ENCODE data around the gene FAM107A. TPM values are rescaled to one million over a fixed set of nuclear protein-coding genes. Genes with fewer than 3 reads are reported as not detected.

The FAM107A gene
- total and polyA plus RNA-seq, 9 donors: 0.53 to 1.9 (median 1.2) TPM

DNA sequence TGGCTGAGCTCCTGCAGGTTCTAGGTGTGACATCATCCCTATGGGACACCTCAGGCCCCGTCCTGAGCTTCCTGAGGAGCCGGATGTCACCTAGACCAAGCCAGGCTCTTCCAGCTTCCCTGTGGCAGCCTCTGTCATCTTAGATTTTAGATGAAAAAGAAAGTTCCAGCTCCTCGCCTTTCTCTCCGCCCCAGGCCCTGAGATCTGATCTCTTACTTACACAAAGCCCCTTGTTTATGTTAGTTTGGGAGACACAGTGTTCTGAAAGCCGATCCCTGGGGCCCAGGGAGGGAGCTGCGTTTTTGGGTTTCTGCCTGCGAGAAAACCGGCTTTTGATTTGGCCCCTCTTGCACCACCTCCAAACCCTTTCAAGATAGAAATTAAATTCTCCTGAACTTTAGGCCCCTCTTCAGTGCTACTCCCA lies 40.2 kb upstream of the FAM107A start:
- Histone ChIP-seq H3K27ac (ENCODE audit: low read length) (no peak overlapping the region), H3K4me3 (ENCODE audit: low read length) (no peak overlapping the region), H3K36me3 (ENCODE audit: control insufficient read depth, insufficient read depth, low read length) (no peaks in the 10 kb centered on the region), H3K27me3 (ENCODE audit: control insufficient read depth, insufficient read depth, low read length) (no peaks in the 10 kb centered on the region), H3K4me1 (ENCODE audit: control insufficient read depth, insufficient read depth, low read length) (peaks cover 15% of the 10 kb centered on the region), H3K9me3 (replicated peaks; ENCODE audit: control insufficient read depth, low read depth, low read length) (no peaks in the 10 kb centered on the region)
- 21% methylated on average over 4 of the region's 8 CpGs for WGBS (ENCODE audit: insufficient coverage)
- DNase-seq: peak; percentile 59

DNA sequence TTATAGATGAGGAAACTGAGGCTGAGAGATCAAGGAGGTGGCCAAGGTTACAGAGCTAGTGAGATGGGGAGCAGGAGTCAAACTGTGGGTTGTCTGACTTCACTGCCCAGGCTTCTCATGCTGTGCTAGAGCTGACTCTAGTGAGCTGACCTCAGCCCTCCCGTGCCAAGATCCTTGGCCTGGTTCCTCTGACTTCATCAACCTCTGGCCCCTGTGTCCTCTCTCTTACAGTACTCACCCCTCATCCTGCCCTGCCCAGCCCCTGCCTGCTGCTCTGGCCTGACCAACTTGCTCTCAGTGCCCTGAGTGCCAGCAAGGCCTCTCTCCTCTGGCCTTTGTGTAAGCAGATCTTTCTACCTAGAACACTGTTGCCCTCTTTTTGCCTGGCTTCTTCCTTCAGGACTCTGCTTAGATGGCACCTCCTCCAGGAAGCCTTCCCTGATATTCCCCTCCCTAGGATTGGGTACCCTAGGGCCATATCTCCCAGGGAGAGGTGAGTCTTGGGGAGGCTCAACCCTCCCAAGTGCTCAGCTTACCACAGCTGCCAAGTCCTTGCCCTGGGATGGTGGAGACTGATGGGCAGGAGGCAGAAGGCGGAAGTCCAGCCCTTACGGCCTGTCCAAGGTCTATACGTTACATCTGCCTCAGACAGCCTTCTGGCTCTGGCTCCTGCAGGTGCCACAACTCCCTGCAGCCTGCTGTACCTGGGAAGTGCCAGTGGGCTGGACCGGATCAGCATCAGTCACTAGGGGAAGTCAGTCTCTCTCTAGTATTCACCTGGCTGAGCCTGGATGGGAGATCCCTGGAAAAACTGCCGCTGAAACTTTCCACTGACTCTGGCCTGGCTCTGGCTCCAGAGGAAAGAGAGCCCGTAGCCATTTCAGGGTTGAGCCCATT lies 36.3 kb upstream of the FAM107A start:
- H3K27ac ChIP-seq (ENCODE audit: low read length): no peak overlapping the region
- no peak for DNase-seq
- H3K4me3 ChIP-seq (ENCODE audit: low read length): no peak overlapping the region
- 71% methylated on average over 7 of the region's 7 CpGs for WGBS (ENCODE audit: insufficient coverage)
- peaks cover 4% of the 10 kb centered on the region for H3K4me1 ChIP-seq (ENCODE audit: control insufficient read depth, insufficient read depth, low read length)
- no peaks in the 10 kb centered on the region for H3K27me3 ChIP-seq (ENCODE audit: control insufficient read depth, insufficient read depth, low read length)
- no peaks in the 10 kb centered on the region for H3K36me3 ChIP-seq (ENCODE audit: control insufficient read depth, insufficient read depth, low read length)
- no peaks in the 10 kb centered on the region for H3K9me3 ChIP-seq (replicated peaks; ENCODE audit: control insufficient read depth, low read depth, low read length)

DNA sequence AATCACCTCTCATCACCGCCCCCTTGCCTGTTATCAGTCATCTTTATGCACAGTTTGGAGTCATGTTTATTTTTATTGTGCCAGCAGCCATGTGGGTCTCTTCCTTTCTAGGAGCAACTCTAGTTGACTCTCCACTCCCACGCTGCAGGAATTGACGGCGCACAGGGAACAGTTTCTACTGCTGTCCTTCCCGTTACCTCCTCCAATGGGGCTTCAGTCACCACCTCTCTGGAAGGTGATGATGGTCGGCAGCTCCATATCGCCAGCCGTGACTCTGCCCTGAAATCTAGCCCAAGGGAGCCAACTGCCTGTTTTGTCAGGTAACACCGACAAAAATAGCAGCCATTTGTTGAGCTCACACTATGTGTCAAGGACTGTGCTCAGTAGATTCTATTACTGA lies 35.6 kb upstream of the FAM107A start:
- peaks cover 4% of the 10 kb centered on the region for H3K4me1 ChIP-seq (ENCODE audit: control insufficient read depth, insufficient read depth, low read length)
- H3K4me3 ChIP-seq (ENCODE audit: low read length): no peak overlapping the region
- 68% methylated on average over 8 of the region's 9 CpGs for WGBS (ENCODE audit: insufficient coverage)
- no peaks in the 10 kb centered on the region for H3K36me3 ChIP-seq (ENCODE audit: control insufficient read depth, insufficient read depth, low read length)
- H3K27me3 ChIP-seq (ENCODE audit: control insufficient read depth, insufficient read depth, low read length): no peaks in the 10 kb centered on the region
- no peak for DNase-seq
- H3K9me3 ChIP-seq (replicated peaks; ENCODE audit: control insufficient read depth, low read depth, low read length): no peaks in the 10 kb centered on the region
- no peak overlapping the region for H3K27ac ChIP-seq (ENCODE audit: low read length)

DNA sequence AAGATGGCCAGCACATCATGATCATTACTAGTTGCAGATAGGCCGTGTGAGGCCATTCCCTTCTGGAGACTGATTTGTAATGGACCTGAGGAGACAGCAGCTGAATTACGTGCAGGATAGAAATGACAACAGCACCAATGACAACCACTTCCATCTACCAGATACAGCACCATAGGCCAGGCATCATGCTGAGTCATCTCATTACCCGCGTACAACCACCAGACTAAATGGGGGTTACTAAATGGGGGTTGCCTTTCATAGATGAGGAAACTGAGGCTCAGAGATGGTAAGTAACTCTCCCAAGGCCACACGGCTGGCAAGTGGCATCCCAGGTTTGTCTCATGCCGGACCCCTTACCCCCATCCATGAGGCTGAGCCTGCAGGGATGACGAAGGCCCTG lies 32.8 kb upstream of the FAM107A start:
- no peak for DNase-seq
- Histone ChIP-seq H3K36me3 (ENCODE audit: control insufficient read depth, insufficient read depth, low read length) (no peaks in the 10 kb centered on the region), H3K4me3 (ENCODE audit: low read length) (no peak overlapping the region), H3K27me3 (ENCODE audit: control insufficient read depth, insufficient read depth, low read length) (peaks cover 3% of the 10 kb centered on the region), H3K4me1 (ENCODE audit: control insufficient read depth, insufficient read depth, low read length) (no peaks in the 10 kb centered on the region), H3K27ac (ENCODE audit: low read length) (no peak overlapping the region), H3K9me3 (replicated peaks; ENCODE audit: control insufficient read depth, low read depth, low read length) (no peaks in the 10 kb centered on the region)
- 92% methylated on average over 2 of the region's 7 CpGs for WGBS (ENCODE audit: insufficient coverage)

DNA sequence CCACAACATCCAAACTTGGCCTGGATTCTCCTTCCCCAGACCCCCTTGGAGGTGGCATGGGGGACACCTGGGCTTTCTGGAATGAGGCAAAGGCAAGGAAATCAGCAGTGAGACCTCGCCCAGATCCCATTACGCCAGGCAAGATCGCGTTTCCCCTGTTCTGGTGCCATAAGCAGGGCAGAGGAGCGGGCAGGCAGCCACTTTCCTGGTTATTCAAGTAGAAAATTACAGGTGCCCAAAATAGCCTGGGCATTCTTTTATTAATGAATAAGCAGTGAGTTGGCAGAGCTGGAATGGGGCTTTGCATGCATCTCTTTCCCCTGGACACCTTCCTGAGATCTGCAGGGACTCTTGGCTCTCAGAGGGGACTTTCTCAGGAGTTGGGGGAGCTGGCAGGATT lies 31.5 kb upstream of the FAM107A start:
- Histone ChIP-seq H3K4me3 (ENCODE audit: low read length) (no peak overlapping the region), H3K27me3 (ENCODE audit: control insufficient read depth, insufficient read depth, low read length) (peaks cover 6% of the 10 kb centered on the region), H3K36me3 (ENCODE audit: control insufficient read depth, insufficient read depth, low read length) (no peaks in the 10 kb centered on the region), H3K4me1 (ENCODE audit: control insufficient read depth, insufficient read depth, low read length) (no peaks in the 10 kb centered on the region), H3K9me3 (replicated peaks; ENCODE audit: control insufficient read depth, low read depth, low read length) (peaks cover 3% of the 10 kb centered on the region), H3K27ac (ENCODE audit: low read length) (no peak overlapping the region)
- 80% methylated on average over 5 of the region's 5 CpGs for WGBS (ENCODE audit: insufficient coverage)
- DNase-seq: no peak

DNA sequence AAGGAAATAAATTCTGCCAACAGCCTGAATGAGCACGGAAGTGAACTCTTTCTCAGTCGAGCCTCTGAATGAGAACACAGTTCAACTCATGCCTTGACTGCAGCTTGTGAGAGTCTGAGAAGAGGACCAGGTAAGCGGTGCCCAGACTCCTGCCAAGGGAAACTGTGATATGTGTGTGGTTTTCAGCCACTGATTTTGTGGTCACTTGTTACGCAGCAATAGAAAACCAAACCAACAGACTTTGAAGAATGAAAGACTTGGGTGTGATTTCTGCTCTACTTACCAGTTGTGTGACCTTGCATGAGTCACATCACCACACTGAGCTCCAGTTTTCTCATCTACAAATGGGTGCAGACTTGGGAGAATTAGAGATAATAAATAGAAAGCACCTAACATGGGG lies 30.6 kb upstream of the FAM107A start:
- H3K27me3 ChIP-seq (ENCODE audit: control insufficient read depth, insufficient read depth, low read length): peaks cover 6% of the 10 kb centered on the region
- H3K9me3 ChIP-seq (replicated peaks; ENCODE audit: control insufficient read depth, low read depth, low read length): peaks cover 3% of the 10 kb centered on the region
- H3K4me1 ChIP-seq (ENCODE audit: control insufficient read depth, insufficient read depth, low read length): no peaks in the 10 kb centered on the region
- no peak overlapping the region for H3K4me3 ChIP-seq (ENCODE audit: low read length)
- no peak overlapping the region for H3K27ac ChIP-seq (ENCODE audit: low read length)
- H3K36me3 ChIP-seq (ENCODE audit: control insufficient read depth, insufficient read depth, low read length): no peaks in the 10 kb centered on the region
- no peak for DNase-seq
- WGBS (ENCODE audit: insufficient coverage): 71% methylated on average over 3 of the region's 4 CpGs

DNA sequence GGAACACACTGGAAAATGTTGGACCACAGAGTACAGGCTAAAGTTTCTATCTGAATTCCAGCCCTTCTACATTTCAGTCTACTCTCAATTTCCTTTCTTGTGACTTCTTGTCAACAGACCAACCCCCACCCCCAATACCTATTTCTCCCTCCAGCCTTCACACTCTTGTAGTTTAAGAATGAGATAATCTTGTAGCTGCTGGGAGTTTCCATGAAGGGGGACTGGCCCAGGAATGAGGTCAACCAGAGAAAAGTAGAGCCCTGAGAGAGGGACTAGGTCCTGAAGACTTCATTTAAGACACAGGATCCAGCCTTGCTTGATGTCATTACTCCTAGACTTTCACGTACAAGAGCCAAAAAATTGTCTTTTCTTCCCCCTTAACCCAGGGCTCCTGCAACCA lies 29.5 kb upstream of the FAM107A start:
- Histone ChIP-seq H3K4me3 (ENCODE audit: low read length) (no peak overlapping the region), H3K36me3 (ENCODE audit: control insufficient read depth, insufficient read depth, low read length) (no peaks in the 10 kb centered on the region), H3K27me3 (ENCODE audit: control insufficient read depth, insufficient read depth, low read length) (peaks cover 6% of the 10 kb centered on the region), H3K27ac (ENCODE audit: low read length) (no peak overlapping the region), H3K9me3 (replicated peaks; ENCODE audit: control insufficient read depth, low read depth, low read length) (peaks cover 3% of the 10 kb centered on the region), H3K4me1 (ENCODE audit: control insufficient read depth, insufficient read depth, low read length) (no peaks in the 10 kb centered on the region)
- no peak for DNase-seq
- WGBS (ENCODE audit: insufficient coverage): 50% methylated on average over 1 of the region's 1 CpG

DNA sequence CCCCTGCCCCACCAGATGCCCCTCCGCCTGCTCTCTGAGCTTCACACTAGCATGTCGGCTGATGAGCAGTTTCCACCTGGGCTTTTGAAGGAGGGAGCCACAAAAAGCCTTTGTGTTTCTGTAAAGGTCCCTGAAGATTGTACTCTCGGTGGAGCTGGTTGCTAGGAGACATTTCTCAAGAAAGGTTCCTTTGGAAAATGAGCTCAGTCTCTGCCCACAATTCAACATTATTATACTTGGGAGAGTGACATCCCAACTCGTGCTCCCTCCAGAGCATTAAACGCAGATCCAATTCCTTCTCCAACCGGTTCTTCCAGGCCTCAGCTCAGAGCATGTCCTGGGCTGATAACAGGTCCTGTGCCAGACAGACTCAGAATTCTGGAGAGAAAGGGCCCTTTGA lies 26.8 kb upstream of the FAM107A start:
- Histone ChIP-seq H3K9me3 (replicated peaks; ENCODE audit: control insufficient read depth, low read depth, low read length) (peaks cover 3% of the 10 kb centered on the region), H3K4me3 (ENCODE audit: low read length) (no peak overlapping the region), H3K27me3 (ENCODE audit: control insufficient read depth, insufficient read depth, low read length) (peaks cover 6% of the 10 kb centered on the region), H3K27ac (ENCODE audit: low read length) (no peak overlapping the region), H3K36me3 (ENCODE audit: control insufficient read depth, insufficient read depth, low read length) (no peaks in the 10 kb centered on the region), H3K4me1 (ENCODE audit: control insufficient read depth, insufficient read depth, low read length) (no peaks in the 10 kb centered on the region)
- WGBS (ENCODE audit: insufficient coverage): 67% methylated on average over 1 of the region's 6 CpGs
- no peak for DNase-seq

DNA sequence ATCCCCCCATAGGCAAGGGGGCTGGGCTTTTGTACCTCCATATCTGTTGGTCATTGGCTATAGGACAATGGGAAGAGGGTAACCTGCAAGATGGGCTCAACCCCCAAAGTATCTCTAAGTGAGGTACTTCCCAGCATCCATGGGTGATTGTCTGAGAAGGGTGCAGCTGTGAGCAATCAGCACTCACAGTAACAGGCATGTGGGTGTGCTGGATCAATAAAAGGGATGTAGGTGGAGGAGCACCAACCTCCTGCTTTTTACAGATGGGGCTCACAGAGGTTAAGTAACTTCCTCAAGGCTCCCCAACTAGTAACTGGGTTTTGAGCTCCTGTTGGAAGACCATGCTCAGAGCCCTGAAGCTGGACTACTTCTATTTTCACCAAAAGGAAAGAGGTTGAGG lies 26.4 kb upstream of the FAM107A start:
- DNase-seq: no peak
- Histone ChIP-seq H3K27me3 (ENCODE audit: control insufficient read depth, insufficient read depth, low read length) (peaks cover 6% of the 10 kb centered on the region), H3K4me1 (ENCODE audit: control insufficient read depth, insufficient read depth, low read length) (no peaks in the 10 kb centered on the region), H3K36me3 (ENCODE audit: control insufficient read depth, insufficient read depth, low read length) (no peaks in the 10 kb centered on the region), H3K27ac (ENCODE audit: low read length) (no peak overlapping the region), H3K9me3 (replicated peaks; ENCODE audit: control insufficient read depth, low read depth, low read length) (peaks cover 3% of the 10 kb centered on the region), H3K4me3 (ENCODE audit: low read length) (no peak overlapping the region)

DNA sequence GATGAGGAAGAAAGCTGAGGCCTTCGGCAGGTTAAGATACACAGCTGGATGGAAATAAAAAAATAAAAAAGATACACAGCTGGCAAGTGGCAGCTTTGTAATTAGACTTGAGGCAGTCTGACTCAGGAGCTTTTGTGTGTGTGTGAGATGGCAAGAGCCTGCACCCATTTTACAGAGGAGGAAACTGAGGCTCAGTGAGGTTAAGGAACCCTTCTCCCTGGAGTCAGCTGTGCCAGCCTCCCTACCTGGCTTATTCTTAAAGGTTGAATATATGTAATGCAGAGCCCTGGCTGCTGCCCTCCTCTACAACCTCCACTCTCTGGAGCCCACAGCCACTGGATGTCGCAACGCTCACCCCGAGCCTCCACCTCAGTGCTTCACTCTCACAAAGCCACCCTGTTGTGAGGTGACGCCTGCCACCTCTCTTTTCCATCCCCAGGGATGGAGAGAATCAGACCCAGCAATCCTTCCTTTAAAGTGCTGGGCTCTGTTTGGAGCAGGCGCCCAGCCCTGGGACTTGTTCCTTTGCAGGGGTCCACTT lies 20.6 kb upstream of the FAM107A start:
- WGBS (ENCODE audit: insufficient coverage): 73% methylated on average over 4 of the region's 6 CpGs
- Histone ChIP-seq H3K27me3 (ENCODE audit: control insufficient read depth, insufficient read depth, low read length) (no peaks in the 10 kb centered on the region), H3K36me3 (ENCODE audit: control insufficient read depth, insufficient read depth, low read length) (no peaks in the 10 kb centered on the region), H3K4me3 (ENCODE audit: low read length) (no peak overlapping the region), H3K4me1 (ENCODE audit: control insufficient read depth, insufficient read depth, low read length) (no peaks in the 10 kb centered on the region), H3K27ac (ENCODE audit: low read length) (no peak overlapping the region), H3K9me3 (replicated peaks; ENCODE audit: control insufficient read depth, low read depth, low read length) (no peaks in the 10 kb centered on the region)
- DNase-seq: no peak
